Fibroblast of upper back skin (primary cell): ENCODE results near the gene PRKG1.

Experiments used
- DNase-seq: peaks from one replicate; pipeline ENCODE4 v3.0.0-alpha.2; 2013

PRKG1 gene

DNA sequence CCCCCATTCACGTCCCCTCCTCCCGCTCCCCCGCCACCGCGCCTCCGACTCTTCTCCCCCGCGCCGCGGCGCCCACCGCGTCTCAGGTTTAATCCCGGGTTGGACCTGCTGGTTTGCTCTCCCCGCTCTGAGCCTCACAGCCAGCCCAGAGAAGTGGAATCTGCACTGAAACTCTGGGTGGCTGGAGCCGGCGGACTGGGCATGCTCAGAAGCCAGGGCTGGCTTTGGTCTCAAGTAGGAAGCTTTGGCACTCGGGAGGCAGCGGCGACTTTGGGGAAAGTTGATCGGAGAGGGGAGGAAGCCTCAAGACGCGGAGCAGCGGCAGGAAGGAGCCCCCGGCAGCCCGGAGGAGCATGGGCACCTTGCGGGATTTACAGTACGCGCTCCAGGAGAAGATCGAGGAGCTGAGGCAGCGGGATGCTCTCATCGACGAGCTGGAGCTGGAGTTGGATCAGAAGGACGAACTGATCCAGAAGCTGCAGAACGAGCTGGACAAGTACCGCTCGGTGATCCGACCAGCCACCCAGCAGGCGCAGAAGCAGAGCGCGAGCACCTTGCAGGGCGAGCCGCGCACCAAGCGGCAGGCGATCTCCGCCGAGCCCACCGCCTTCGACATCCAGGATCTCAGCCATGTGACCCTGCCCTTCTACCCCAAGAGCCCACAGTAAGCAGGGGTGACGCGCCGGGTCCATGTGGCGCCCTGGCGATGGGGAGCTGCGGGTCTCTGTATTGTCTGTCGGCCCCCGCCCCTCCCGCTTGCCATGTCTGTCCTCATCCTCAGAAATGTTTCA is at the start of gene PRKG1:
PRKG1 (plus strand) TSS at position 250 of the 791 bp plus-strand sequence.
- DNase-seq: peak; percentile 78

GRCh38 chr10:51028420-51028819 is 45.9 kb upstream of the PRKG1 start:
- DNase-seq: no peak

- DNase-seq: peak; percentile 50
Observed at GRCh38 chr10:51029172-51029641, 45.1 kb upstream of the PRKG1 start.

DNA sequence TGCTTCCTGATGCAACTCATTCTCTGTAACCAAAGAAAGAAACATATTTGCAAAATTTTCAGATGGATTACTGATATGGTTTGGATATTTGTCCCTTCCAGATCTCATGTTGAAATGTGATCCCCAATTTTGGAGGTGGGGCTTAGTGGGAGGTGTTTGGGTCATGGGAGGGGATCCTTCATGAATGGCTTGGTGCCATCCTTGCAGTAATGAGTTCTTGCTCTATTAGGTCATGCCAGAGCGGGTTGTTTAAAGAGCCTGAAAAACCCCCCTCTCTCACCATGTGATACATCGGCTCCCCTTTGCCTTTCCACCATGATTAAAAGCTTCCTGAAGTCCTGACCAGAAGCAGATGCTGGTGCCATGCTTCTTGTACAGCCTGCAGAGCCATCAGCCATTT is 43.8 kb upstream of the PRKG1 start:
- peak; percentile 39 for DNase-seq

- peak; percentile 9 for DNase-seq
Observed at GRCh38 chr10:51031950-51032349, 42.3 kb upstream of the PRKG1 start.

DNA sequence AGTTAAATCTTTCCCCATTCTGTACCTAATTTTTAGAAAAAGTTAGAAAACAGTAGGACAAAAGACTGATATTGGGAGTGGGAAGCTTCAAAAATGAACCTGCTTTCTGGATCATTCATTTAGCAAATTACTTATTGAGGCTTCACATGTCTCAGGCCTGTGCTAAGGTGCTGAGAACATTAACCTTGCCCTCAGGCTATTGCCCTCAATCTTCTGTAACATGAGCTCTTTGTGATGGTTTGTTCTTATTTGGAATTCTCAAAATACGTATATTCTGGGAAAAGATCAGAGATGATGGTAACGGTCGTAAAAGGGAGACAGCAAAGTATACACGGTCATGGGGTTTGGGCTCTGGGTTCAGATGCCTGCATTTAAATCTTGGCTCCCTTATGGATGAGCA is 39.5 kb upstream of the PRKG1 start:
- no peak for DNase-seq

GRCh38 chr10:51035344-51035743 is 38.9 kb upstream of the PRKG1 start:
- no peak for DNase-seq

DNA sequence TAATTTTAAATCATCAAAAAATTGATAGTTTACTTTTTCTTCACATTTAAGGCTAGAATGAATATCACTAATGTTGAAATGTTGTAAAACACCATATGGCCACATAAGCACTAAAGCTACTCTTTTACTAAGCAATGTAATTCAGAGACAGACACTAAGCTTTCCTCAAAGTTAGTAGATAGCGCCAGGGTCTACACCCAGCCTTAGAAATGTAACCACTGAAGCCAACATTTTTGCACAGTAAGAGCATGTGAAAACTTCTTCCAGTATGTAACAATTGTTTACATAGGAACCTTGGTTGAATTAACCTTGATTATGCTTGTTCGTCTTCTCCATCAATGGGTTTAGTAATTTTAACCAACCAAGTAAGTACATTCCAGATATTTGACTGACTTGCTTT is 28.4 kb upstream of the PRKG1 start:
- no peak for DNase-seq

DNA sequence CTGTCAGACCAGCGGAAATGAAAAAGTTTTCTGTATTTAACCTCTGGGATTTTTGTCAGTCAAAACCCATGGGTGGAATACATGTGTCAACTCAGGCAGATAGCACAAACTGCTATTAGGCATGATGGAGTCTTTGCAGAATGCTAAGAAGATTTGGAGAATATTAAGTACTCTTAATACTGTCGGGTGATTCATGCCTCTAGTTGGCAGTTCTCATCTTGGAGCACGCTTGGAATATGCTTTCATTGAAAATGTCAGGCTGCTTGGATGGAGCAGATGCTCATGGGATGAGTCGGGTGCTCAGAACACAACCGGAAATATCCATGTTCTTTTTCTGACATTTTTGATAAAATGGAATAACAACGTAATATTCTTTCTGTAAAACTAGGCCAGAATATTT is 27.6 kb upstream of the PRKG1 start:
- peak; percentile 25 for DNase-seq

GRCh38 chr10:51047857-51048256 is 26.4 kb upstream of the PRKG1 start:
- peak; percentile 16 for DNase-seq

DNA sequence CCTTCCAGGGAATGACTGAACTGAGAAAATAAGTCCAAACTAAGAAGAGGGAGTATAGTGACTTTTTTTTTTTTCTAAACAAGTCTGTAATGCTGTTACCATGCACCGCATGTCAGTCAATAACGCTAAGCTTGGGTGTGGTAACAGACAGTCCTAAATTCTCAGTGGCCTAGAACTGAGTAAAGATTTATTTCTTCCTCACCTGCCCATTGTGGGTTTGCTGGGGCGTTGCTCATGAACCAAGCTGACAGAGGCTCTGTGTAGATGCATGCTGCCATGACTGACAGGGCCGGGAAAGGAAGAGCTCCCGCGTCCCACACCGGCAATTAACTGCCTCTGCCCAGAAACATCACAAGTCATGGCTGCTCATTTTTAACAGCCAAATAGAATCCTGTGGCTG is 25.5 kb upstream of the PRKG1 start:
- no peak for DNase-seq

DNA sequence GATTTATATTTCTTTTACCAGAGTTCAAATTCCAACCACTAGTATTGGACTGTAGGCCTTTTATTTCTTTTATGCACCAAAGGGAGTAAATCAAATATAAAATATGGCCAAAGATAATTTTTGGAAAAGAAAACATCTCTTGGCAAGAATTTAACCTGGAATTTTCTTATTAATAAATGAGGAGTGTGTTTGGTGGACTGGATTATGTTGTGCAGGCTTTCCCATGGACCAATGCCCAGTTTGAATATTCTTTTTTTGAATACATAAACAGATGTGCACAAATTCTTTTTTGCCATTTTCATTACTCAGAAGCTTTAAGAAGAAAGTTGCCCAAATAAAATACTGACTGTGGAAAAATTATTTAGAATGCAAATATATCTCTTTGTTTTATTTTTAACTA is 22.1 kb upstream of the PRKG1 start:
- peak; percentile 16 for DNase-seq

- no peak for DNase-seq
Observed at GRCh38 chr10:51057925-51058324, 16.4 kb upstream of the PRKG1 start.

DNA sequence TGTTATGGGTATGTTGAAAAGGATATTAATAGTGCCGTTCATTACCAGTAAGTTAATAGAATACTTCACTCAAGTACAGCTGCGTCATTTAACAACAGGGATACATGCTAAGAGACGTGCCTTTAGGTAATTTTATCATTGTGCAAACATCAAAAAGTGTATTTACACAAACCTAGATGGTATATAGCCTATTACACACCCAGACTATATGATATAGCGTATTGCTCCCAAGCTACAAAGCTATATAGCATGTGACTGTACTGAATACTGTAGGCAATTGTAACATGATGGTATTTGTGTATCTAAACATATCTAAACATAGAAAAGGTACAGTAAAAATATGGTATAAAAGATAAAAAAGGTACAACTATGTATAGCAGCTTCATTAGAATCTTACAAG is 11.1 kb upstream of the PRKG1 start:
- DNase-seq: no peak

DNA sequence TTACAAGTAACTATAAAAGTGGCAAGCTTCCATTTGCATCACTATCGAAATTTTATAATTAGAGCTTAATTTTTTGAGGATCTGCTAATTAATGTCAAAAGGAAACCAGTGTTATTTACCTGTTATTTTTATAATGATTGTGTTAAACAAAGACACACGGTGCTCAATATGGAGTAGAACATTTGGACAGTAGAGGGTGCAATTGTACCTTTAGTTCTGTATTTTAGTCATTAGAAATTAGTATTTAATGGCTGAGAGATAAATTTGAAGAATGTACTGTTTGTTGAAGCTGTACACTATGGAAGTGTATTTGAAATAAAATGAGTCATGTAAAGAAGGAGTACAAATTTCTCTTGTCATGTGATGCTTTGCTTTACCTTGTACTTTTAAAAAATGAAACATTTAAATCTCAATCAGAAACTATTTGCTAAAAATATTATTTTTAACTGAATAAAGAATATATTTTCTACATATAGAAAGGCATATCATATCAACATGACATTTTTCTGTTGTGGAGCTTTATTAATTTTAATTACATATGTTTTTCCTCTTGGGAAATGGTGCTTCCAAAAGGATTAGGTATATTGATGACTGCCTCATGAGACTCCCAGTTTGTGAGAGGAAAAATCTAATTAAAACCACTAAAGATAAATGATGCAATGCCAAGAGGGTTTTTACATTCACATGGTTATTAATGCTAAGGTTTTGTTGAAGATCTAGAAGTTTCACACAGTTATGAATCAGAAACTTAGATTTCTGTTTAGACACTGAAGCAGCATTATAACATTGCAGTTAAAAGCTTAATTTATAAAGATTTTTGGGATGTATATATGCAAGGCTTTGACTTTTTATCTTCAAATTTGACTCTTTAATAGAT is 10.4 kb upstream of the PRKG1 start:
- DNase-seq: peak; percentile 65

DNA sequence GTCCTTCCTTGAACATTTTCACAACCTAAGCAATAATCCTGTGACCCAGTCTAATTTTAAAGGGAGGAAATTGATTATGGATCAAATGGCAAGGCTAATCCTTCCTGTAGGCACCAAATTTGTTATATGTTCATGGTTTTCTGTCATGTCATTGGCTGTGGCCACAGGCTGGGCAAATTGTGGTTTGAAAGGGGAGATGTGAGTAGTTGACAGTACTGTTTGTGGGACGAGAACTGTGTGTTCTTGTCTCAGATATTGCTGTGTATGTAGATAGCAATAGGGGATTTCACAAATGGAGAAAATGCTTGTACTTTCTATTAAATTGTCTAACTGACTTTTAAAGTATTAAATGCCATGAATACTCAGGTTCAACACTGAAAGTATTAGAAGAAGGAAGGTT is 8.1 kb upstream of the PRKG1 start:
- no peak for DNase-seq

DNA sequence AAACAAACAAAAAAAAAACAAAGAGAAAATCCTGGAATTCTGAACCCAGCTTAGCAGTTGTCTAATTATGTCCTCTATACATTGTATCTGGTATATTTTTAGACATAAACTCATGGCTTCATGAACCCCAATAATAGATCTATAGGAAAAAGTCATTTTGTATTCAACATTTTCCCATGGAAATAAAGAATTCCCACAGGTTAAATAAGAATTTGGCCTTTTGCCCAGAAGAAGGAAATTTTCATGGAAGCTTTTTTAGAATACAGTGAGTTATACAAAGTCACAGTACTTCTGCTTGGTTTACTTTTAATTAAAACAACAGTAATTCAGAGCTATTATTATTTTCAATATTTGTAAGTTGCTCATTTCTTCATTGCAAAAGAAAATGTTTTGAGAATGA is 2.1 kb upstream of the PRKG1 start:
- DNase-seq: no peak

- no peak for DNase-seq
Observed at GRCh38 chr10:51072921-51073434, 1.3 kb upstream of the PRKG1 start.

- peak; percentile 11 for DNase-seq
Observed at GRCh38 chr10:51073453-51074237, 642 bp upstream of the PRKG1 start.

GRCh38 chr10:51075043-51075872 is 971 bp downstream of the PRKG1 start:
- no peak for DNase-seq

GRCh38 chr10:51075873-51076229 is 1.6 kb downstream of the PRKG1 start:
- no peak for DNase-seq

- DNase-seq: no peak
Observed at GRCh38 chr10:51076299-51076841, 2.1 kb downstream of the PRKG1 start.
